ENCODE data around the gene EVA1C.

Gene EVA1C

DNA sequence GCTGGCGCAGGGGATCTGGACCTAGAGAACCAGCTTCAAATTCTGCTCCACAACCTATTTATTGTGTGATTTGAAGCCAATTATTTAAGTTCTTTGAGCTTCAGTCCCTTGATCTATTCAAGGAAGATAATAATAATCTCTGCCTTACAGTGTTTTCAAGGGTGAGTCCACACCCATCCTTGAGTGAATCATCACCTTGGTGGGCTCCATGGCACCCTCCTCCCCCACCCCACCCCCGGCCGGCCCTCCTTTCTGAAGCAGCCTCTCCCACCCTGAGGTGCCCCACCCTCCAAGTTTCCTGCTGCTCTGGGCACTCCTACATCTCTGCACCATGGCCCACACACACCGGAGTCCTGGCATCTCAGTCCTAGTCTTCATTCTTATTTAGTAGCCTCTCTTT, 134.5 kb downstream of the EVA1C start:
- no peak for DNase-seq (ENCODE audit: low spot score)

DNA sequence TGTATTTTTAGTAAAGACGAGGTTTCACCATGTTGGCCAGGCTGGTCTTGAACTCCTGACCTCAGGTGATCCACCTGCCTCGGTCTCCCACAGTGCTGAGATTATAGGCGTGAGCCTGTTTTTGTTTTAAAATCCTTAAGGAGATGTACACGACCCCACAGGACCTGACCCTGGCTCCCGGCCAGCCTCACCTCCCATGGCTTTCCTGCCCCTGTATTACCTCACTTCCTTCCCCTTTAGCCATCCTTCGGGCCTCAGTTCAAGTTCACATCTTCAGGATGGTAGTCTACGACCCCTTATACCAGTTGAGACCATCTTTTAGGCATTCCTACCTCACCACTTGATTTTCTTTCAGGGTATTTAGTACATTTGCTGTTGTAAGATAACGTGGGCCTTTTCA, 136.5 kb downstream of the EVA1C start:
- TF ChIP-seq, protein P1, sequence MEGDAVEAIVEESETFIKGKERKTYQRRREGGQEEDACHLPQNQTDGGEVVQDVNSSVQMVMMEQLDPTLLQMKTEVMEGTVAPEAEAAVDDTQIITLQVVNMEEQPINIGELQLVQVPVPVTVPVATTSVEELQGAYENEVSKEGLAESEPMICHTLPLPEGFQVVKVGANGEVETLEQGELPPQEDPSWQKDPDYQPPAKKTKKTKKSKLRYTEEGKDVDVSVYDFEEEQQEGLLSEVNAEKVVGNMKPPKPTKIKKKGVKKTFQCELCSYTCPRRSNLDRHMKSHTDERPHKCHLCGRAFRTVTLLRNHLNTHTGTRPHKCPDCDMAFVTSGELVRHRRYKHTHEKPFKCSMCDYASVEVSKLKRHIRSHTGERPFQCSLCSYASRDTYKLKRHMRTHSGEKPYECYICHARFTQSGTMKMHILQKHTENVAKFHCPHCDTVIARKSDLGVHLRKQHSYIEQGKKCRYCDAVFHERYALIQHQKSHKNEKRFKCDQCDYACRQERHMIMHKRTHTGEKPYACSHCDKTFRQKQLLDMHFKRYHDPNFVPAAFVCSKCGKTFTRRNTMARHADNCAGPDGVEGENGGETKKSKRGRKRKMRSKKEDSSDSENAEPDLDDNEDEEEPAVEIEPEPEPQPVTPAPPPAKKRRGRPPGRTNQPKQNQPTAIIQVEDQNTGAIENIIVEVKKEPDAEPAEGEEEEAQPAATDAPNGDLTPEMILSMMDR (IDR thresholded peaks at IDR 0.05; ENCODE audit: extremely low read depth, insufficient read depth, missing control alignments) = no peak
- DNase-seq (ENCODE audit: low spot score) = no peak
- in situ Hi-C loops (cut with MboI; ENCODE audit: low pct_unique_long_range_greater_than_20kb, low sequenced_read_pairs, unreplicated experiment) = no loop called here

More for the DNA sequence above, 134.5 kb downstream of the EVA1C start:
- TF ChIP-seq, protein P1 (IDR thresholded peaks at IDR 0.05; ENCODE audit: extremely low read depth, insufficient read depth, missing control alignments) = no peak
- in situ Hi-C loops (cut with MboI; ENCODE audit: low pct_unique_long_range_greater_than_20kb, low sequenced_read_pairs, unreplicated experiment) = no loop called here

DNA sequence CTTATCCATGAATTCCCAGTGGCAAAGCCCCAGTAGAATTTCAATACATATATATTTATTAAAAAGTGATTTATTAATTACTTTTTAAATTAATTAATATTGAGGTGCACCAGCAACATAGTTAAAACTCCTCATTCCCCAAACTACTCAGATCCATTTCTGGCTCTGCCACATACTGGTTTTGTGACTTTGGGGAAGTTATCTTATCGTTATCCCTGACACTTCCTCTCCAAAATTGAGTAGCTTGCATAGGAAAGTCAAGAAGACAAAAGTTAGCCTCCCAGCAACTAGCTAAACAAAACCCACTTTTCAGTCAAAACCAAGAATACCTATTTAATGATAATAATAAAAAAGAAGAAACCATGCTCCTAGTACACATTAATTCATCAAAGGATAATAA, 136.9 kb downstream of the EVA1C start:
- DNase-seq (ENCODE audit: low spot score) = no peak
- TF ChIP-seq, protein P1 (IDR thresholded peaks at IDR 0.05; ENCODE audit: extremely low read depth, insufficient read depth, missing control alignments) = no peak
- in situ Hi-C loops (cut with MboI; ENCODE audit: low pct_unique_long_range_greater_than_20kb, low sequenced_read_pairs, unreplicated experiment) = no loop called here

DNA sequence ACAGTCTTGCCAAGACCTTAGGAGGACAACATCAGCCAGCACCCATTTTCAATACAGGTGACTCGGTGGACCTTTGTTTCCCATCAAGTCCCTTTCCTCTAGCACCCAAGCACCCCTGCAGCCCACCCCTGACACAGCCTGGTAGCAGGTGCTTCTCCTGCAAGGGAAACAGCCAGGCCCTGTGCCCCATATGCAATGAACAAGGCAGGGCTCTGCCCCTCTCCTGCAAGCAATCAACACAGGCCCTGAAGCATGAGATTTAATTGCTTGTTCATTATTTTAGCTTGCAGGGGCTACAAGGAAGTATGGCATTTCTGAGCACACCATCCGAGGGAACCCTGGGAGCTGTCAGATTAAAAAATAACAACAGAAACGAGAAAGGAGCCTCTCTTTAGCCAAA, 137.4 kb downstream of the EVA1C start:
- DNase-seq (ENCODE audit: low spot score) = no peak
- in situ Hi-C loops (cut with MboI; ENCODE audit: low pct_unique_long_range_greater_than_20kb, low sequenced_read_pairs, unreplicated experiment) = no loop called here
- TF ChIP-seq, protein P1 (IDR thresholded peaks at IDR 0.05; ENCODE audit: extremely low read depth, insufficient read depth, missing control alignments) = no peak

DNA sequence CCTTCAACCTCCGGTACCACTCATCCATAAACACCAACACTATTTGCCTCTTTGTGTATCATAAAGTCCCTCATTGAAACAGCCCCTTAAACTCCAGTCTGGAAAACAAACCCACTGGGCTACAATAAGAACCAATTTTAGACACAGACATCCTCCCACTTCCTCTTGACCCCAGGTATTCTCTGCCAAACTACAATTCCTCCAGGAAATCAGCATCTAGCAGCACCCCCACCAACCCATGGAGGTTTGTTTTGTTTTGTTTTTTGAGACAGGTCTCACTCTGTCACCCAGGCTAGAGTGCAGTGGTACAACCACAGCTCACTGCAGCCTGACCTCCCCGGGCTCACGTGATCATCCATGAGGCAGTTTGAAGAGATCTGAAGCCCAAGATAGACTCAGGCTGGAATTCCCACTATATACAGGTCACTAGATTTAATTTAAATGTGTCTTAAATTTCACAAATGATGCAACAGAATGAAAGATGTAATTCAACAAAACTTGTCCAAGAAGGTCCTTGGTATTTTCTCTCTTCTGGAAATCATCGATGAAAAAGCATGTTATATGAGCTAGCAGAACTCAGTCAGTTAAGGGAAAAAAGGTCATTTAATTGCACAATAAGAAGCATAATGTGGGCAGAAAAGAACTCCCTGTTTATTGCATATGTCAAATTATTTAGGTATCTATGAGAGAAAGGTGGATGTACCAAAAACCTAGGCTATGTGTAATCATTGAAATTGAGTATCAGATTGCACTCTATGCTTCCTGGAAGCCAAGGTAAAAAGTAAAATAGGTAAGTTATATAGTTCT, 142.5 kb downstream of the EVA1C start:
- in situ Hi-C loops (cut with MboI; ENCODE audit: low pct_unique_long_range_greater_than_20kb, low sequenced_read_pairs, unreplicated experiment) = no loop called here
- TF ChIP-seq, protein P1 (IDR thresholded peaks at IDR 0.05; ENCODE audit: extremely low read depth, insufficient read depth, missing control alignments) = no peak
- DNase-seq (ENCODE audit: low spot score) = no peak

DNA sequence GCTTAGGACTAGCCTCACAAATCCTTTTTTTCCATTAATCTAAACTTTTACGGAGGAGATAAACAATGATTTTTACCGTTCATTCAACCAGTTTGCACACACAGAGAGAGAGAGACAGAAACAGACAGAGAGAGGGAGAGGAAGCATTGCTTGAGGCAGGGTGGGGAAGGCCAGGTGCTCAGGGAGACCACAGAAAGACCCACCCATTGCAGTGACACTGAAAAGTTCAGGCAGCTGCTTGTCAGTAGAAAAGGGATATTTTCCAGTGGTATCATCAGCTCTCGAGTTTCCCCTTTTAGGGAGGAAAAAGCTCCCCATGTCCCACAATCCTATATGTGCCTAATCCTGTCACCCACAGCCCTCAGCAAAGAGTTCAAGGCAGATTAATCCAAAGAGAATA, 145.6 kb downstream of the EVA1C start:
- in situ Hi-C loops (cut with MboI; ENCODE audit: low pct_unique_long_range_greater_than_20kb, low sequenced_read_pairs, unreplicated experiment) = no loop called here
- DNase-seq (ENCODE audit: low spot score) = no peak
- TF ChIP-seq, protein P1 (IDR thresholded peaks at IDR 0.05; ENCODE audit: extremely low read depth, insufficient read depth, missing control alignments) = no peak

Measured in GM13977 (cell line).